ENCODE data around the gene PLA2G4A. TPM values are rescaled to one million over a fixed set of nuclear protein-coding genes. Genes with fewer than 3 reads are reported as not detected.

Gene PLA2G4A
- total and polyA plus RNA-seq, 2 donors (not counting 3 experiments of a cell fraction or from before 2014, with no cell fraction given) = 8.2 to 13.3 TPM

- H3K27me3 ChIP-seq (ENCODE audit: control insufficient read depth in 2 of 2, insufficient read depth in 2 of 2, low read length in 2 of 2) = no peaks in the 10 kb centered on the region
- no peak overlapping the region for H3K4me2 ChIP-seq (ENCODE audit: insufficient read depth, low read length)
- H3K4me3 ChIP-seq (replicated peaks in 1 of 3; ENCODE audit: insufficient read depth in 1 of 3, low read depth in 1 of 3, low read length in 3 of 3) = no peak overlapping the region
- DNase-seq (ENCODE audit: low read depth, low spot score) (no peak), FAIRE-seq (peak; percentile 35)
- intact Hi-C loops (cut with micrococcal nuclease) = no loop called here
- no peaks in the 10 kb centered on the region for H3K4me1 ChIP-seq (ENCODE audit: control insufficient read depth, extremely low read depth, insufficient read depth, low read length)
- POLR2A ChIA-PET = no interaction called here
- H2AFZ ChIP-seq (ENCODE audit: low read depth, low read length) = no peak overlapping the region
- H3K9me3 ChIP-seq (replicated peaks; ENCODE audit: control insufficient read depth, insufficient read depth, low read length) = no peaks in the 10 kb centered on the region
- no peak for TF ChIP-seq JUN (IDR thresholded peaks at IDR 0.05; ENCODE audit: borderline replicate concordance, insufficient read depth, insufficient read length, low read depth)
- no peak for TF ChIP-seq POLR2A (IDR thresholded peaks at IDR 0.05; ENCODE audit: low read depth, low read length)
- TF ChIP-seq, protein P1, sequence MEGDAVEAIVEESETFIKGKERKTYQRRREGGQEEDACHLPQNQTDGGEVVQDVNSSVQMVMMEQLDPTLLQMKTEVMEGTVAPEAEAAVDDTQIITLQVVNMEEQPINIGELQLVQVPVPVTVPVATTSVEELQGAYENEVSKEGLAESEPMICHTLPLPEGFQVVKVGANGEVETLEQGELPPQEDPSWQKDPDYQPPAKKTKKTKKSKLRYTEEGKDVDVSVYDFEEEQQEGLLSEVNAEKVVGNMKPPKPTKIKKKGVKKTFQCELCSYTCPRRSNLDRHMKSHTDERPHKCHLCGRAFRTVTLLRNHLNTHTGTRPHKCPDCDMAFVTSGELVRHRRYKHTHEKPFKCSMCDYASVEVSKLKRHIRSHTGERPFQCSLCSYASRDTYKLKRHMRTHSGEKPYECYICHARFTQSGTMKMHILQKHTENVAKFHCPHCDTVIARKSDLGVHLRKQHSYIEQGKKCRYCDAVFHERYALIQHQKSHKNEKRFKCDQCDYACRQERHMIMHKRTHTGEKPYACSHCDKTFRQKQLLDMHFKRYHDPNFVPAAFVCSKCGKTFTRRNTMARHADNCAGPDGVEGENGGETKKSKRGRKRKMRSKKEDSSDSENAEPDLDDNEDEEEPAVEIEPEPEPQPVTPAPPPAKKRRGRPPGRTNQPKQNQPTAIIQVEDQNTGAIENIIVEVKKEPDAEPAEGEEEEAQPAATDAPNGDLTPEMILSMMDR (IDR thresholded peaks at IDR 0.05; ENCODE audit: extremely low read depth in 1 of 2, insufficient read depth in 1 of 2, low read depth in 1 of 2, low read length in 2 of 2) = no peak
- TF ChIP-seq MYC (IDR thresholded peaks at IDR 0.05; ENCODE audit: low read depth, low read length) = no peak
- no TSS peak for BruUV-seq (replicated peaks)
- no peaks in the 10 kb centered on the region for H4K20me1 ChIP-seq (replicated peaks; ENCODE audit: control insufficient read depth, extremely low read depth, insufficient read depth, low read length)
- dilution Hi-C loops (cut with MboI; ENCODE audit: extremely low pct_ligation_motif_present, low sequenced_read_pairs) = no loop called here
- H3K36me3 ChIP-seq (ENCODE audit: control insufficient read depth in 2 of 2, extremely low read depth in 1 of 2, insufficient read depth in 2 of 2, low read length in 2 of 2) = no peaks in the 10 kb centered on the region
- no peaks in the 10 kb centered on the region for H3K9me1 ChIP-seq (replicated peaks; ENCODE audit: control insufficient read depth, extremely low read depth, insufficient read depth, low read length)
- CTCF ChIA-PET = no interaction called here
- no peak overlapping the region for H3K9ac ChIP-seq (replicated peaks; ENCODE audit: extremely low read depth, insufficient read depth, low read length)
- H3K27ac ChIP-seq (ENCODE audit: insufficient read depth, low read depth, low read length) = no peak overlapping the region
- H3K79me2 ChIP-seq (ENCODE audit: control insufficient read depth, insufficient read depth, low read length) = no peaks in the 10 kb centered on the region
Observed at GRCh38 chr1:186865253-186865652, 36.5 kb downstream of the PLA2G4A start.

GRCh38 chr1:186865857-186866256 is 37.1 kb downstream of the PLA2G4A start:
- no peak for FAIRE-seq
- dilution Hi-C loops (cut with MboI; ENCODE audit: extremely low pct_ligation_motif_present, low sequenced_read_pairs) = no loop called here
- no peaks in the 10 kb centered on the region for H3K4me1 ChIP-seq (ENCODE audit: control insufficient read depth, extremely low read depth, insufficient read depth, low read length)
- H3K9ac ChIP-seq (replicated peaks; ENCODE audit: extremely low read depth, insufficient read depth, low read length) = no peak overlapping the region
- CTCF ChIA-PET = interaction anchor here (1.0 kb wide), 1 partner anchor 15 kb away, joined by 3 read pairs; no protein-coding TSS in a partner anchor
- no peaks in the 10 kb centered on the region for H3K9me1 ChIP-seq (replicated peaks; ENCODE audit: control insufficient read depth, extremely low read depth, insufficient read depth, low read length)
- no peaks in the 10 kb centered on the region for H4K20me1 ChIP-seq (replicated peaks; ENCODE audit: control insufficient read depth, extremely low read depth, insufficient read depth, low read length)
- TF ChIP-seq MAX (IDR thresholded peaks at IDR 0.05; ENCODE audit: insufficient read depth, insufficient read length) = no peak
- POLR2A ChIA-PET = no interaction called here
- no peak overlapping the region for H3K4me3 ChIP-seq (replicated peaks in 1 of 3; ENCODE audit: insufficient read depth in 1 of 3, low read depth in 1 of 3, low read length in 3 of 3)
- intact Hi-C loops (cut with micrococcal nuclease) = no loop called here
- no peak for DNase-seq (ENCODE audit: low read depth, low spot score)
- H3K27ac ChIP-seq (ENCODE audit: insufficient read depth, low read depth, low read length) = no peak overlapping the region
- H3K36me3 ChIP-seq (ENCODE audit: control insufficient read depth in 2 of 2, extremely low read depth in 1 of 2, insufficient read depth in 2 of 2, low read length in 2 of 2) = no peaks in the 10 kb centered on the region
- no peaks in the 10 kb centered on the region for H3K27me3 ChIP-seq (ENCODE audit: control insufficient read depth in 2 of 2, insufficient read depth in 2 of 2, low read length in 2 of 2)
- H3K4me2 ChIP-seq (ENCODE audit: insufficient read depth, low read length) = no peak overlapping the region
- H2AFZ ChIP-seq (ENCODE audit: low read depth, low read length) = no peak overlapping the region
- no peaks in the 10 kb centered on the region for H3K9me3 ChIP-seq (replicated peaks; ENCODE audit: control insufficient read depth, insufficient read depth, low read length)
- BruUV-seq (replicated peaks) = no TSS peak
- H3K79me2 ChIP-seq (ENCODE audit: control insufficient read depth, insufficient read depth, low read length) = no peaks in the 10 kb centered on the region
